Measurements from ENCODE around the gene CDSN. TPM values are rescaled to one million over a fixed set of nuclear protein-coding genes. Genes with fewer than 3 reads are reported as not detected.

CDSN gene
- total and polyA plus RNA-seq, 2 of the 4 experiments (the other 2 are of a cell fraction) = not detected

DNA sequence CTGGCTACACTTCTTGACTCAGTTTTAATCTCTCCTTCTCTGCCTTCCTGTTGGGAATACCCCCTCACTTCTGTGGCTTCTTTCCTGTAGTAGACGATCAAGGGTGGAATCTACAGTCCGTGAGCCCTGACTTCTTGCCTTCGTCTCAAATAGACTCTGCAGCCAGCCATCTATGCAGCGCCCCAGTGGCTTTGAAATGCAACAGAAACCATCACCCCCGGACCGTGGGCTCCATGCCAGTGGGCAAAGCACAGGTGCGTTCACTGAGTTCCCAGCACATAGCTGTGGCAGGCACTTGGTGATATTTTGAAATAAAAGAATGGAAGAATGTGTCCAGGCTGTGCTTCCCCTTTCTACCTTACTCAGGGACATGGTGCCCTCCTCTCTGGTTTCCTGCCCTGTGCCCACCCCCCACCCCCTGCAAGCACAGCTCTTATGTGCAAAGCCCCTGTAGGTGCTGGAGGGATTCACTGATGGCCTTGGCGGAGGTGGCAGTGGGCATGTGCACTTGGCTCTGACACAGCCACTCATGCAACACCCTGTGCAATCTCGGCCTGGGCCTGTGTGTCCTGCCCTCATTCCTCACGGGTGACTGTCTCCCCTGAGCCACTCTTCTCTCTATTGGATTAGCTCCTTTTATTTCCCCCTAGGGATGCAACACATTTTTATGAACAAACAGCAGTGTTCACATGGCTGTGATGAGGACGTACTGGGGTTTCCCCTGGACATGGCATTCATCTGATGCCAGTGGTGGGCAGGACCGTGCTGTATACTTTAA, 5.5 kb upstream of the CDSN start:
- POLR2A ChIA-PET (ENCODE audit: unreplicated experiment) = no interaction called here
- no TSS peak for BruUV-seq (replicated peaks)
- Histone ChIP-seq H3K18ac (ENCODE audit: low read depth, low read length) (no peak overlapping the region), H4K8ac (ENCODE audit: low read depth in 2 of 2, low read length in 2 of 2) (no peak overlapping the region), H2BK15ac (ENCODE audit: low read depth, low read length) (no peak overlapping the region), H4K20me1 (ENCODE audit: insufficient read depth, low read length) (no peaks in the 10 kb centered on the region; the same call in 1 of the 2 replicates), H3K4me3 (ENCODE audit: insufficient read depth, low read depth, low read length) (no peak overlapping the region), H2BK20ac (ENCODE audit: low read depth, low read length) (no peak overlapping the region), H4K5ac (ENCODE audit: low read depth, low read length) (no peak overlapping the region), H3K36me3 (ENCODE audit: control insufficient read depth, insufficient read depth, low read length) (no peaks in the 10 kb centered on the region), H3K56ac (ENCODE audit: extremely low read depth, insufficient read depth, low read length) (no peak overlapping the region), H3K4me1 (ENCODE audit: control insufficient read depth, insufficient read depth, low read length) (peaks cover 2% of the 10 kb centered on the region; the same call in 1 of the 2 replicates), H2AK5ac (ENCODE audit: low read depth, low read length) (no peak overlapping the region), H3K27me3 (ENCODE audit: control insufficient read depth, insufficient read depth, low read length) (peaks cover 11% of the 10 kb centered on the region), H2BK120ac (ENCODE audit: low read depth, low read length) (no peak overlapping the region), H3K4ac (ENCODE audit: low read depth, low read length) (no peak overlapping the region), H3K23ac (ENCODE audit: low read depth, low read length) (no peak overlapping the region), H3K27ac (ENCODE audit: insufficient read depth, low read length) (no peak overlapping the region), H3K14ac (replicated peaks; ENCODE audit: low read depth, low read length) (no peak overlapping the region), H3K9me1 (ENCODE audit: insufficient read depth, low read length) (no peaks in the 10 kb centered on the region), H3K79me1 (ENCODE audit: low read depth in 1 of 2, low read length in 2 of 2) (no peaks in the 10 kb centered on the region), H2BK5ac (ENCODE audit: low read depth, low read length, poor library complexity, severe bottlenecking) (no peak overlapping the region), H2AK9ac (replicated peaks; ENCODE audit: low read depth, low read length, poor library complexity) (peak overlapping the region; percentile 42), H3K4me2 (ENCODE audit: low read depth, low read length) (no peak overlapping the region), H3K9me3 (ENCODE audit: control insufficient read depth, insufficient read depth, low read length) (no peaks in the 10 kb centered on the region), H4K91ac (ENCODE audit: insufficient read depth, low read depth, low read length) (no peak overlapping the region), H3K9ac (ENCODE audit: low read depth, low read length) (no peak overlapping the region), H2AFZ (replicated peaks; ENCODE audit: low read length, poor library complexity) (peak overlapping the region; percentile 19)
- TF ChIP-seq MAZ (IDR thresholded peaks at IDR 0.05; ENCODE audit: borderline replicate concordance, low read depth, low read length) (no peak), CEBPB (IDR thresholded peaks at IDR 0.05; ENCODE audit: low read depth, low read length) (peak; percentile 57; the same call in 1 of the 2 replicates), BHLHE40 (IDR thresholded peaks at IDR 0.05; ENCODE audit: low read depth, low read length) (peak; percentile 76; the same call in 1 of the 2 replicates)
- WGBS, 2 experiments (ENCODE audit: extremely low coverage in 2 of 2, insufficient read length in 1 of 2) = 61% methylated on average over 5 of the region's 12 CpGs; no CpG with 5 or more reads in 1 of the 2 experiments
- in situ Hi-C loops (cut with MboI; ENCODE audit: low sequenced_read_pairs) (no loop called here), intact Hi-C loops (cut with micrococcal nuclease) (no loop called here), dilution Hi-C loops (cut with HindIII; ENCODE audit: low sequenced_read_pairs, unreplicated experiment) (no loop called here)
- ATAC-seq (ENCODE audit: low read depth) = peak; percentile 30; the same call in 1 of the 2 replicates
- DNase-seq = peak; percentile 48
- CTCF ChIA-PET = no interaction called here
